Effector memory CD8-positive, alpha-beta T cell (primary cell): ENCODE measurements around the gene GALNT15.
A peak's percentile ranks its signal among the peaks of the same experiment; 100 is the strongest.

ENCODE experiments used
- ATAC-seq: fragments of 150-1000 bp; cut with Tn5 transposase; replicated peaks from 2 replicates; pipeline ENCODE4 v1.10.0; 2021; ENCODE audit warnings: mild to moderate bottlenecking, moderate library complexity
- DNase-seq, 3 experiments: peaks; one replicate each; pipeline ENCODE4 v3.0.0; 2021
- H3K27ac Mint-ChIP-seq, 2 donors: one replicate each; pipeline ENCODE4 v1.8.0; 2022; ENCODE audit warnings: mild to moderate bottlenecking in 2 of 2, mixed read lengths in 2 of 2, moderate library complexity in 2 of 2
- H3K27me3 Mint-ChIP-seq, 2 donors: one replicate each; pipeline ENCODE4 v1.8.0; 2022; ENCODE audit warnings: mixed read lengths in 2 of 2
- H3K36me3 Mint-ChIP-seq: one replicate; pipeline ENCODE4 v1.8.0; 2022; ENCODE audit warnings: mild to moderate bottlenecking, moderate library complexity, mixed read lengths; ENCODE audit not compliant: insufficient read depth
- H3K4me1 Mint-ChIP-seq, 2 donors: one replicate each; pipeline ENCODE4 v1.8.0; 2022; ENCODE audit warnings: low read depth in 2 of 2, mixed read lengths in 2 of 2
- H3K4me3 Mint-ChIP-seq, 2 donors: one replicate each; pipeline ENCODE4 v1.8.0; 2022; ENCODE audit warnings: mild to moderate bottlenecking in 2 of 2, mixed read lengths in 2 of 2, moderate library complexity in 2 of 2
- H3K9me3 Mint-ChIP-seq, 2 donors: one replicate each; pipeline ENCODE4 v1.8.0; 2022; ENCODE audit warnings: mixed read lengths in 2 of 2

Gene GALNT15

DNA sequence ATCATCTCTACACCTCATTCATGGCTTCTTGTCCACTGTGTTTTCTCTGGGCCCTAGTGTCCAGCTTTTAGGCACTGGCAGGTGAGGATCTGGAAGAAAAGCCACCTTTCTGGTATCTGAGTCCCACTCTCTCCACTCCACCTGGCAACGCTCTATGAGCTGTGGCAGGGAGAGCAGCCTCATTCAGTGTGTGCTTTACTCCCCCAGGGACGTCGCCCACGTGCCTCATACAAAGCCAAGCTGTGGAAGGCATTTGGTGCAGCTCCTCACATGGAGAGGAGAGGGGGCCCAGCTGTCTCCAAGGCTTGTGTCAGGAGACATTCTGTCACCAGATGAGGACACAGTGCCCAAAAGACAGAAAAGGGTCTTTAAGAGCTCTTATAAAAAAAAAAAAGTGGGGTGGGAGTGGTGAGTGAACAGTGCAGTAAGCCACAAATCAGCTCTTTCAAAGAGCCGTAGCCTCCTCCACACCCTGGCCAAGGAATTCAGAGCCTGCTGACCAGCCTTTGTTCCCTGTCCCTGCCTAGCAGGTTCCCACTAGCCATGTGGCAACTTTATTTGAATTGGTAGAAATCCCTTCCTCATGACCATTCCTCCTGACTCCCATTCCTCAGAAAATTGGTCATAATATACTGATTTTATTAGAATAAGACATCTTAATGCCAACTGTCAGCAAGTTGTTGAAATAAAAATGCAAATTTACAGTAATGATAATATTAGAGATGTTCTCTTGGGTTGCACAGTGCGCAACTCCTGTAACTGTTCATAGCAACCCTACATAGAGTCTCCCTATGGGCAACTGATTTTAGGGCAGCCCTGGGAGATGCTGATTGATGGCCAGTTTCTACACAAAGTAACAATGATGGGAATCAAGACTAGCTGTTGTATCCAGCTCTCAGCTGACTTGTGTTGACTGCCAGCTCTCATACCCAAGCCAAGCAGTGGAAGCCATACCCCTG lies 29.5 kb downstream of the GALNT15 start:
- H3K4me1 Mint-ChIP-seq, result peaks cover 0 to 2% of the 10 kb centered on the region in 2 donors
- DNase-seq (no peak), ATAC-seq (no peak)
- no peaks in the 10 kb centered on the region for H3K9me3 Mint-ChIP-seq
- no peak overlapping the region for H3K4me3 Mint-ChIP-seq
- peaks cover 38 to 41% of the 10 kb centered on the region in 2 donors for H3K27me3 Mint-ChIP-seq
- peaks cover 3% of the 10 kb centered on the region for H3K36me3 Mint-ChIP-seq
- no peak overlapping the region for H3K27ac Mint-ChIP-seq

DNA sequence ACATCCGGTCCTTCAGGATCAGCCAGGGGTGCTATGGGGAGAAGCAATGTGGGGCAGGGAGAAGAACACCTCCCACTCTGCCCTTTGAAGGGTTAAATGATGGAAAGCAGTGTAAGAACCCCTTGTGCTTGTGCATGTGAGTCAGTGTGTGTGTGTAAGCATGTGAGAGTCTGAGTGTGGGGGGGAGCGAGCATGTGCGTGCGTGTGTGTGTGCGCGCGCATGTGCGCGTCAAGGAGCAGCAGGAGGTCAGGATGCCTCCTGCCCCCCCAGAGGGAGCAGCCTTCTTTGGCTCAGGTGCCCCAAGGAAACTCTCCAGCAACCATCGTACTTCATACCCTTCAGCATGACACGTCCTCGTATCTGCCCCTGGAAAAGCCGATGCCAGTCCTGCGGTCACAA lies 30.3 kb downstream of the GALNT15 start:
- H3K27me3 Mint-ChIP-seq, result peaks cover 38 to 41% of the 10 kb centered on the region in 2 donors
- H3K4me1 Mint-ChIP-seq, result peaks cover 0 to 2% of the 10 kb centered on the region in 2 donors
- ATAC-seq (no peak), DNase-seq (no peak)
- H3K4me3 Mint-ChIP-seq, result no peak overlapping the region
- H3K27ac Mint-ChIP-seq, result no peak overlapping the region
- peaks cover 3% of the 10 kb centered on the region for H3K36me3 Mint-ChIP-seq
- no peaks in the 10 kb centered on the region for H3K9me3 Mint-ChIP-seq

DNA sequence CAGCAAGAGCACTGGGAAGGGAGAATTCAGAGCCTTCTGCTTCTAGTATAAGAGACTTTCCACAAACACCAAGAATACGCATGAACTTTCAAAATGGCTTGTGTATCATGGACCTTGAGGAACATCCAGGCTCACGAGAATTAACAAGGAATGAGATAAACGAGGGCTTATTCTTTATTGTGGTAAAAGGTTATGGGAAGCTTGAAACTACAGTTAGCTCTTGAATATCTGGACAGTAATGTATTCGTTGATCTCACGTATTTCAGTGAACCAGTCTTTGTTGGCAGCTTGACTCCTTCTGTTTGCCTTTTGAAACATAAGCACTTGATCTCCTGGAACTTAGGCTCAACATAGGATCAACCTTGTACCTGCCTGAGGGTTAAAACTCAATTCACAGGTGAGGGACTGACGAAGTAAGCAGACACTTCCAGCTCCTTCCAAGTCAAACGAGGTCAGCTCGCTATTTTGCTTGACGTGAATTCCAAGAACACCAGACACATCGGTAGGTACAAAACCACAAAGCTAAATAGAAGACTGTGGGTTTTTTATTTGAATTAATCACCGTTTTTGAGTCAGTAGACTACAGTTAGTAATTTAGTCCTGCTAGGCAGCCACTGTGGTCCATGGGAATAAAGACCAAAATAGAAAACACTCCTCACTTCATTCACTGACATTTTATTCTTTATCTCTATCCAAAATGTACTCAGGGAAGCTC lies 30.8 kb downstream of the GALNT15 start:
- H3K4me3 Mint-ChIP-seq, result no peak overlapping the region
- H3K36me3 Mint-ChIP-seq, result peaks cover 3% of the 10 kb centered on the region
- peaks cover 38 to 41% of the 10 kb centered on the region in 2 donors for H3K27me3 Mint-ChIP-seq
- DNase-seq (no peak), ATAC-seq (no peak)
- H3K9me3 Mint-ChIP-seq, result no peaks in the 10 kb centered on the region
- H3K27ac Mint-ChIP-seq, result no peak overlapping the region
- H3K4me1 Mint-ChIP-seq, result peaks cover 0 to 2% of the 10 kb centered on the region in 2 donors

DNA sequence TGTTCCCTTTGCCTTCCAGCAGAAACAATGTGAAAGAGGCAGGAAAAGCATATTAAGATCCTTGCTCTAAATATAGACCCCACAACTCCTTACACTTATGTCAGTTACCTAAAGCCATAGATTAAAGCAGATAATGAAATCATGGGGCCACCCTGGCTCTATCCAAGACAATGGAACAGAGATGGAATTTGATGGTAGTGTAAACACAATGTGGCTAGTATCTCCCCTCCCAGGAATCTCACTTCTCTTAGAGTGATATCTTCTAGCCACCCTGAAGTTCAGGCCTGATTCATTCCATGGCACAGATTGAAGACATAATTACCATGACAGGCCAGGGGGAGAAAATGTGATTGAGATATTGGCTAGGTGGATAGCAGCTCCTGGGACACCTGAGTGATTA lies 32.6 kb downstream of the GALNT15 start:
- Mint-ChIP-seq H3K27ac (no peak overlapping the region), H3K4me3 (no peak overlapping the region), H3K27me3 (peaks cover 42% of the 10 kb centered on the region in 2 donors), H3K36me3 (peaks cover 3% of the 10 kb centered on the region), H3K9me3 (no peaks in the 10 kb centered on the region), H3K4me1 (peaks cover 0 to 2% of the 10 kb centered on the region in 2 donors)
- no peak for ATAC-seq
- DNase-seq, result no peak

DNA sequence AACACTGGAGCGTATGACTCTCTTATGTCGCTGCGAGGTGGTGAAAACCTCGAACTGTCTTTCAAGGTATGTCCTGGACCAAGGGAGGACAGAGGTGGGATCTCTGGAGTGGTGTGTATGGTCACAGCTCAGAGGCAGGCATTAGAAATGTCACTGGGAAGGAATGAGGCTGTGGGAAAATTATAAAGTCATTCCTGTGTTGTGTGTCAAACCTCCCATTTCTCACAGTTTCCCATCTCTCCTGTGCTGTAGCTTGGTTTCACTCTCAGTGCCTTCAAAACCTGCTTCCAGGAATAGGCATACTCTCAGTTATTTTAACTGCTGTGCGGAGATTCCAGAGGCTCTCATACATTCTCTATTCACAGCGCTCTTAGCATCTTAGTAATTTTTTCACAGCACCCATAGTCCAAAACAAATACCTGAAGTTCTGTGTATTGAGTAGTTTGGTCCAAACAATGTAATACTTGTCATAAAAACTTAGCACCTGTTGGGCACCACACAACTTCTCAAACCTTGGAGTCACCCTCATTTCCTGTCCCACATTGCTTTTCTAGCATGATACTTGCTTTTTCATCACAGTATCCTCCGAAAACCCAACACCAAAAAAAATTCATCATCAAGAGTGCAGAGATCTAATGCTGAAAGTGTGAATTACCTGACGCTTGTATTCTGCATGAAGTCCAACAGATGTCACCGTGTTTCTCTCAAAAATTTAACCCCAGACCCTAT lies 36.9 kb downstream of the GALNT15 start:
- Mint-ChIP-seq H3K36me3 (no peaks in the 10 kb centered on the region), H3K4me3 (no peak overlapping the region), H3K4me1 (no peaks in the 10 kb centered on the region), H3K27ac (no peak overlapping the region), H3K9me3 (no peaks in the 10 kb centered on the region), H3K27me3 (peaks cover 27 to 37% of the 10 kb centered on the region in 2 donors)
- DNase-seq, result no peak
- ATAC-seq, result no peak

DNA sequence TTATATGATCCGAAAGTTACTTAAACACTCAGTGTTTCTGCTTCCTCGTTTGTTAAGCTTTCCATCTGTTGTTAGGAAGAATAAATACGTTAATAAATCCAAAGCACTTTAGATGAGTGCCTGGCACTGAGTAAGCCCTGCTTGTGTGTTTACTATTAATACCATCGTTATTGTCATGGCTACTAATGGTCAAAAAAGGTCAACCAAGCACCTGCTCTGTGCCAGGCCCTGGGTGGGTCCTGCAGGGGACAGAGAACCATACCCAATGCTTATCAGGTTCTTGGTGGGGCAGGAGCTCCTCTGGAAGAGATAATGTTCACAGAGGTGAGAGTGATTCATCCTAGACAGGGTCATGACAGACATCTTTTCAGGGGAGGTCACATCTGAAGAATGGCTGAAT lies 39.9 kb downstream of the GALNT15 start:
- Mint-ChIP-seq H3K36me3 (no peaks in the 10 kb centered on the region), H3K4me1 (no peaks in the 10 kb centered on the region)

DNA sequence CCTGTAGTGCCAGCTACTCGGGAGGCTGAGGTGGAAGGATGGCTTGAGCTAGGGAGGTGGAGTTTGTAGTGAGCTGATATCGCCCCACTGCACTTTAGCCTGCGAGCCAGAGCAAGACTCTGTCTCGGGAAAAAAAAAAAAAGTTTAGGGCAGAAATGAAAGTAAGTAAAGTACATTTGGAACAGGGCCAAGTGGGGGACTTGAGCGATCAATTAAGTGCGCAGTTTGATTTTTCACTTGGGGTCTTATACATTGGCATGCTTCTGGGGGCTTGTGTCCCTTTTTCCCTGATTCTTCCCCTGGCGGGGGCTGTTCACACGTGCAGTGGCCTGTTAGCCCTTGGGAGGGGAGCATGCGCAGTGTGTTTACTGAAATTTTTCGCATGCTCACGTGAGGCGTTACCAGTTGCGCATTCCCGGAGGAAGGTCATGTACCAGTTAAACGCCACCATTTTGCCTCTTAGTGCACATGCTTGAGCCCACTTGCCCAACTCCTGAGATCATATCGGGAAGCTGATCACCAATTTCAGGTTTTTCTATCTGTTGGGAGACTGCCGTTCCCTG lies 42.0 kb downstream of the GALNT15 start:
- no peak overlapping the region for H3K27ac Mint-ChIP-seq
- no peak overlapping the region for H3K4me3 Mint-ChIP-seq
- peaks cover 21 to 46% of the 10 kb centered on the region in 2 donors for H3K27me3 Mint-ChIP-seq
- H3K4me1 Mint-ChIP-seq, result no peaks in the 10 kb centered on the region
- no peaks in the 10 kb centered on the region for H3K9me3 Mint-ChIP-seq
- DNase-seq, result no peak
- no peaks in the 10 kb centered on the region for H3K36me3 Mint-ChIP-seq
- no peak for ATAC-seq

More for the DNA sequence above, 39.9 kb downstream of the GALNT15 start:
- no peak for DNase-seq
- Mint-ChIP-seq H3K27me3 (peaks cover 24 to 38% of the 10 kb centered on the region in 2 donors), H3K27ac (no peak overlapping the region), H3K4me3 (no peak overlapping the region), H3K9me3 (no peaks in the 10 kb centered on the region)
- ATAC-seq, result no peak

DNA sequence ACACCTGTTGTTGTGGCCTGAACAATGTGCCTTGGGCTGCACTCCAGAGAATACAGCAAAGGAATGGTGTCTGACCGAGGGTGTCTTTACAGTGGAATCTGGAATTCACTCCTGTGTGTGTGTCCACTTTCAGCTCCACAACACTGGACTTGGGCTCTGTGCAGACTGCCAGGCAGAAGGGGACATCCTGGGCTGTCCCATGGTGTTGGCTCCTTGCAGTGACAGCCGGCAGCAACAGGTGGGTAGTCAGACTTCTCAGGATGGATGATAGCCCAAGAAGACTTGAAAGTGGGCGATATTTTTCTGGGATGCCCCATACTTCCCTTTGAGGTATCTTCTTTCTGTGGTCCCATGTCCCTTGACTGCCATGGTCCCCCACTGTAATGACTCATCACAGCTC lies 45.3 kb downstream of the GALNT15 start:
- H3K4me1 Mint-ChIP-seq, result no peaks in the 10 kb centered on the region
- H3K4me3 Mint-ChIP-seq, result no peak overlapping the region
- no peak for ATAC-seq
- H3K36me3 Mint-ChIP-seq, result no peaks in the 10 kb centered on the region
- H3K27ac Mint-ChIP-seq, result peak overlapping the region in 1 of 2 donors; percentile 49
- H3K27me3 Mint-ChIP-seq, result peaks cover 5 to 25% of the 10 kb centered on the region in 2 donors
- no peaks in the 10 kb centered on the region for H3K9me3 Mint-ChIP-seq
- no peak for DNase-seq

DNA sequence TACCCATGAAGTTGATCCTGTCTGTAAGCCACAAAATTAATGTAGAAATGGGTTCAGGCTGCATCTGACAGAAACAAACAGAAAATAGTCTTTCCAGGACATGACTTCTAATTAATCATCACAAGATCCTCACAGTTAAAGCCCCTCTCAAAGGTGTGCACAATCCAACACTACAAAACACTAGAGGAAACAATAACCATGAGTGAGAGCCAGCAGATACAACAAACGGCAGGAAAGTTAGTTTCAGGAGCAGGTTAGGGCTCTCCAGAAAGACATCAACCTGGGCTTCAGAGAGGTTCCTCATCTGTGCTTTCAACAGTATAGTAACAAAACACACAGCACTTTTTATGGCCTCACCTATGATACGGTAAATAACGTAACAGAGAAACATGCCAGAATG lies 47.5 kb downstream of the GALNT15 start:
- Mint-ChIP-seq H3K27ac (no peak overlapping the region), H3K9me3 (no peaks in the 10 kb centered on the region), H3K4me1 (no peaks in the 10 kb centered on the region), H3K27me3 (peaks cover 5 to 16% of the 10 kb centered on the region in 2 donors), H3K4me3 (no peak overlapping the region), H3K36me3 (no peaks in the 10 kb centered on the region)
- DNase-seq, result no peak
- ATAC-seq, result no peak

DNA sequence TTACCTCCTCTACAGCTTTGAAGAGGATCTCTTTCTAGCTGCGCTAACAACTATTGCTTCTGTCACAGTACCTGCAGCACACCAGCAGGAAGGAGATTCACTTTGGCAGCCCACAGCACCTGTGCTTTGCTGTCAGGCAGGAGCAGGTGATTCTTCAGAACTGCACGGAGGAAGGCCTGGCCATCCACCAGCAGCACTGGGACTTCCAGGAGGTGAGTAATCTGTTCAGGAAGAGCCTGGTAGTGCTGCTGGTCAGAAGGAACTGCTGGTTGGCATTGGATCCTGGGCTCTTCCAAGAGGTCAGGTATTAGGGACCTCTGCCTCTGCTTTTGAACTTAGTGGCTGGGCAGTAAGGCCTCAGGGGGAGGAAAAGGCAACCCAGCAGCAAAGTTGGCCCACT lies 48.1 kb downstream of the GALNT15 start:
- Mint-ChIP-seq H3K4me1 (no peaks in the 10 kb centered on the region), H3K27ac (no peak overlapping the region), H3K27me3 (peaks cover 5 to 16% of the 10 kb centered on the region in 2 donors), H3K9me3 (no peaks in the 10 kb centered on the region), H3K36me3 (no peaks in the 10 kb centered on the region), H3K4me3 (no peak overlapping the region)
- no peak for ATAC-seq
- DNase-seq, result no peak

DNA sequence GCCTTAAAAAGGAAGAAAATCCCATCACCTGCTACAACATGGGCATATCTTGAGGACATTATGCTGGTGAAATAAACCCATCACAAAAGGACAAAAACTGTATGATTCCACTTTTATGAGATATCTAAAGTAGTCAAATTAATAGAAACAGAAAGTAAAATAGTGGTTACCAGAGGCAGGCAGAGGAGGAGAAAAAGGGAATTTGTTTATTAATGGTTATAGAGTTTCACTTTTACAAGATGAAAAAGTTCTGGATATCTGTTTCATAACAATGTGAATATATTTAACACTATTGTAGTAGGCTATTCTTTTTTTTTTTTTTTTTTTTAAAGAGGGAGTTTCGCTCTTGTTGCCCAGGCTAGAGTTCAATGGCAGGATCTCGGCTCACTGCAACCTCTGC lies 49.8 kb downstream of the GALNT15 start:
- DNase-seq (no peak), ATAC-seq (no peak)
- Mint-ChIP-seq H3K36me3 (no peaks in the 10 kb centered on the region), H3K4me3 (no peak overlapping the region), H3K27me3 (peaks cover 2 to 16% of the 10 kb centered on the region in 2 donors), H3K27ac (no peak overlapping the region), H3K9me3 (no peaks in the 10 kb centered on the region), H3K4me1 (no peaks in the 10 kb centered on the region)

DNA sequence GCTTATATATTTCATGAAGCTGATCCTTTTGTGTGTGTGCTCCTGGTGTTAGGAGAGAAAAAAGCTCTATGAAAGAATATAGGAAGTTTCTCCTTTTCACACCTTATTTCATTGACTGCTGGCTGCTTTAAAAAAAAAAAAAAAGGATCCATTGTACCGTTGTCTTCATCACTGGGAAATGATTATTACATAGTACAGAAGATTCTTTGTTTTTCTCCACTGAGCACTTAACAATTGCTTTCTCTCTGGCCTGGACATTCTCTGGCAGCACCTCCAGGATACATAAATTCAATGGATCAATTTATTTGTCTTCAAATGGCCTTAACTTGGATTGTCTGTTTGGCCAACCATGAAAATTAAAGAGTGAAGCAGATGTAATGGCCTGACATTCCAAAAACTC lies 53.1 kb downstream of the GALNT15 start:
- Mint-ChIP-seq H3K4me3 (no peak overlapping the region), H3K9me3 (no peaks in the 10 kb centered on the region), H3K27ac (no peak overlapping the region), H3K4me1 (no peaks in the 10 kb centered on the region), H3K36me3 (no peaks in the 10 kb centered on the region), H3K27me3 (no peaks in the 10 kb centered on the region)
- ATAC-seq, result no peak
- no peak for DNase-seq

DNA sequence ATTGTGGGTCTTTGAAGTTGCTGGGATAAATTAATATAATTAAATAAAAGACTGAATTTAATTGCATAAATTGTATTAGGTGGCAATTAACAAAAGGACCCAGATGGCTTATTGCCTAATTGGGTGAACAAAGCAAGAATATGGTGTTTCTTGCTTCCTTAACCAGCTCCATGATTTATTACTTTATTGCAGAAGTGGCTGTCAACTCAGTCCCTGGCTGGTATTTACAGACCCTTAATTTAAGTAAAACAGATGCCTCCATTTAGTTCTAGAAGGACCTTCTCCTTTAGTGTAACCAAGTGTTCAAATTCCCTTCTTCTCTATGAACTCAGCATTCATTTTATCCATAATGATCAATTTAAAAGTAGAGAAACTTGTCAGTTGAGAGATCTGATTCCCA lies 55.2 kb downstream of the GALNT15 start:
- H3K9me3 Mint-ChIP-seq, result no peaks in the 10 kb centered on the region
- no peak overlapping the region for H3K4me3 Mint-ChIP-seq
- ATAC-seq (no peak), DNase-seq (no peak)
- peaks cover 11 to 12% of the 10 kb centered on the region in 2 donors for H3K27me3 Mint-ChIP-seq
- H3K36me3 Mint-ChIP-seq, result no peaks in the 10 kb centered on the region
- no peaks in the 10 kb centered on the region for H3K4me1 Mint-ChIP-seq
- H3K27ac Mint-ChIP-seq, result no peak overlapping the region
